ENCODE data around the gene SPRR2D.

DNA sequence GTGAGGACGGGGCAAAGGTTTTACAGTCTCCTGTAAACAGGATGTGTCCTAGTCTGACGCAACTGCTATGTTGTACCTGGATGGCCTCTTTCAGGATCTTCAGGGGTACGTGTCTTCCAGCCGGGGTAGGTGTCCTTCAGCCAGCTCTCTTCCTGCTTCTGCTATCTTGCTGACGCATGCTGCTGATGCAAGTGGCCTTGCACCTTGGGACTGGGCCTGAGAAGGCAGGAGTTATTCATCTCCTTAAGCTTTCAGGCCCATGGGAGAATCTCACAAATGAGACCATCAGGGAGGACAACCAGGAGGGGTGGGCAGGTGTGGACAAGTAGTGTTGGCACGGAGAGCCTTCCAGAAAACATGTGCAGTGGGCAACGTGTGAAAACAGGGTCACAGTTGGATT lies 17.8 kb downstream of the SPRR2D start:
- TF ChIP-seq, protein P1, sequence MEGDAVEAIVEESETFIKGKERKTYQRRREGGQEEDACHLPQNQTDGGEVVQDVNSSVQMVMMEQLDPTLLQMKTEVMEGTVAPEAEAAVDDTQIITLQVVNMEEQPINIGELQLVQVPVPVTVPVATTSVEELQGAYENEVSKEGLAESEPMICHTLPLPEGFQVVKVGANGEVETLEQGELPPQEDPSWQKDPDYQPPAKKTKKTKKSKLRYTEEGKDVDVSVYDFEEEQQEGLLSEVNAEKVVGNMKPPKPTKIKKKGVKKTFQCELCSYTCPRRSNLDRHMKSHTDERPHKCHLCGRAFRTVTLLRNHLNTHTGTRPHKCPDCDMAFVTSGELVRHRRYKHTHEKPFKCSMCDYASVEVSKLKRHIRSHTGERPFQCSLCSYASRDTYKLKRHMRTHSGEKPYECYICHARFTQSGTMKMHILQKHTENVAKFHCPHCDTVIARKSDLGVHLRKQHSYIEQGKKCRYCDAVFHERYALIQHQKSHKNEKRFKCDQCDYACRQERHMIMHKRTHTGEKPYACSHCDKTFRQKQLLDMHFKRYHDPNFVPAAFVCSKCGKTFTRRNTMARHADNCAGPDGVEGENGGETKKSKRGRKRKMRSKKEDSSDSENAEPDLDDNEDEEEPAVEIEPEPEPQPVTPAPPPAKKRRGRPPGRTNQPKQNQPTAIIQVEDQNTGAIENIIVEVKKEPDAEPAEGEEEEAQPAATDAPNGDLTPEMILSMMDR (optimal IDR thresholded peaks at IDR 0.05 in 1 of 3, IDR thresholded peaks at IDR 0.05 in 1 of 3, conservative IDR thresholded peaks at IDR 0.05 in 1 of 3; ENCODE audit: extremely low read depth in 1 of 3, insufficient read depth in 2 of 3, low read length in 3 of 3): no peak
- TF ChIP-seq EZH2 (IDR thresholded peaks at IDR 0.05; ENCODE audit: low read length): no peak
